KOPT-K1 (cell line): ENCODE measurements around the gene ZNF200.
"Not testable (repeated sequence)": the region's sequence is repeated elsewhere in the genome, so short reads cannot be mapped to it uniquely, and the experiment has no call there.

ENCODE experiments used
- H3K27ac ChIP-seq: fragments of 200-600 bp; sonication (generic); 2 replicates; pipeline ENCODE4 v1.5.1; 2016; ENCODE audit warnings: antibody characterized with exemption, mild to moderate bottlenecking, low read depth, low read length; ENCODE audit not compliant: poor library complexity, severe bottlenecking
- H3K36me3 ChIP-seq: fragments of 200-600 bp; sonication (generic); 2 replicates; pipeline ENCODE4 v1.5.1; 2017; ENCODE audit warnings: antibody characterized with exemption, mild to moderate bottlenecking, low read length, moderate library complexity; ENCODE audit not compliant: insufficient read depth
- H3K9me3 ChIP-seq: fragments of 200-600 bp; sonication (generic); 2 replicates; pipeline ENCODE4 v1.5.1; 2017; ENCODE audit warnings: antibody characterized with exemption, low read length, mild to moderate bottlenecking; ENCODE audit not compliant: insufficient read depth, poor library complexity, severe bottlenecking

The ZNF200 gene

GRCh38 chr16:3234543-3234856 lies 458 bp downstream of the ZNF200 start:
- peak overlapping the region; percentile 84 for H3K27ac ChIP-seq
- peaks cover 29% of the 10 kb centered on the region for H3K9me3 ChIP-seq
- peaks cover 43% of the 10 kb centered on the region for H3K36me3 ChIP-seq

- H3K9me3 ChIP-seq: peaks cover 91% of the 10 kb centered on the region
- no peak overlapping the region for H3K27ac ChIP-seq
- peaks cover 80% of the 10 kb centered on the region for H3K36me3 ChIP-seq
Measured at GRCh38 chr16:3223913-3224515, 10.9 kb downstream of the ZNF200 start.

DNA sequence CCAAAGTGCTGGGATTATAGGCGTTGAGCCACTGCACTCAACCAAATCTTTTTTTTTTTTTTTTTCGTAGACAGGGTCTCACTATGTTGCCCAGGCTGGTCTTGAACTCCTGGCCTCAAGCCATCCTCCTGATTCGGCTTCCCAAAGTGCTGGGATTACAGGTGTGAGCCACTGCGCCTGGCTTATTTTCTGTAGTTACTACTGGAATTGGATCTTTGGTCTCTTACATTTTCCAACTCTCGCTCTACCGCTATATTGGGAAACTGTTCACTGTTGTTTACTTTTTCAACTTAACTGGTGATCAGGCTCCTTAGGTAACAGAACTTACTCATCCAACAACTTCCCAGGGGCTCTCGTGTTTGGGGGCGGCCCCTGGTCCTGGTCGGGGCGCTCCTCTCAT lies 14.1 kb downstream of the ZNF200 start:
- Histone ChIP-seq H3K27ac (no peak overlapping the region), H3K36me3 (peaks cover 48% of the 10 kb centered on the region), H3K9me3 (peaks cover 59% of the 10 kb centered on the region)

DNA sequence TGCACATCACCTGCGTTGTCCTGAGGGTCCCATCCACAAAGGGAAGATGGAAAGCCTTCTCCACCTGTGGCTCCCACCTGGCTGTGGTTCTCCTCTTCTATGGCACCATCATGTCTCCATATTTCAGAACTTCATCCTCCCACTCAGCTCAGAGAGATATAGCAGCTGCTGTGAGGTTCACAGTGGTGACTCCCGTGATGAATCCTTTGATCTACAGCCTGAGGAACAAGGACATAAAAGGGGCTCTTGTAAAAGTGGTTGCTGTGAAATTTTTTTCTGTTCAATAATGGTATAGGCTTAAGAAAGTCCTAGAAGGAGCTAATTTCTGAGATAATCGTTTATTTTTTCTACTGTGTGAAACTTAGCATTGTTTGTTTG lies 18.7 kb downstream of the ZNF200 start:
- Histone ChIP-seq H3K36me3 (peaks cover 3% of the 10 kb centered on the region; the same call in 1 of the 2 replicates), H3K9me3 (peaks cover 13% of the 10 kb centered on the region), H3K27ac (peak overlapping the region; percentile 44)

- Histone ChIP-seq H3K27ac (peak overlapping the region; percentile 44), H3K9me3 (peaks cover 8% of the 10 kb centered on the region)
Measured at GRCh38 chr16:3215601-3216262, 19.2 kb downstream of the ZNF200 start.

DNA sequence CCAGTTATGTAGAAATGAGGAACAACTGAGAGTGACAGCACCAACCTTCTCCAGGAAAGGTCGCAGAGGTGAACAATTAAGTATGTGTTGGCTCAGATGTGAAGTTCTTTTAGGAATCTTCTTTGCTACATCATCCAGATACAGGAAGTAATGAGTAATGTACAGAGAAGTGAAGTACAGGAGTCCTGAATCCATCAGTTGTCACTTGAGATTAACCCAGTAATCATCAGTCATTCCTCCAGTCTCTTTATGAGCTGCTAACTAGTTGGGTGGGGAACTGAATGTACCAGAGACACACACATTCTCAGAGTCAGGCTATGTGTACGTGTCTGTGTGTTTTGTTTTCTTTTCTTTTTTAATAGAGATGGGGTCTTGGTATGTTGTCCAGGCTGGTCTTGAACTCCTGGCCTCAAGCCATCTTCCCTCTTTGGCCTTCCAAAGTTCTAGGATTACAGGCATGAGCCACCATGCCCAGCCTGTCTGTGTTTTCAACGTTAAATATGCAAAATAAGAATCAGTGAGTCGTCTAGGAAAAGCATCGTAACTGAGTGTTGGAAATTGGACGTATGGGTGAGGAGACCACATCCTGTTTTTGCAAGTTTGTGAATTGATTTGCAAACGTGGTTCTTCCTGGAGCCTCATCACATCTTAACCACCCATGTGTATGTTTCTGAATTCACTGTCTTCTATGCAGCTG lies 19.9 kb downstream of the ZNF200 start:
- no peaks in the 10 kb centered on the region for H3K36me3 ChIP-seq
- H3K9me3 ChIP-seq: peaks cover 3% of the 10 kb centered on the region
- H3K27ac ChIP-seq: peak overlapping the region; percentile 44

More at GRCh38 chr16:3215601-3216262, 19.2 kb downstream of the ZNF200 start:
- no peaks in the 10 kb centered on the region for H3K36me3 ChIP-seq

DNA sequence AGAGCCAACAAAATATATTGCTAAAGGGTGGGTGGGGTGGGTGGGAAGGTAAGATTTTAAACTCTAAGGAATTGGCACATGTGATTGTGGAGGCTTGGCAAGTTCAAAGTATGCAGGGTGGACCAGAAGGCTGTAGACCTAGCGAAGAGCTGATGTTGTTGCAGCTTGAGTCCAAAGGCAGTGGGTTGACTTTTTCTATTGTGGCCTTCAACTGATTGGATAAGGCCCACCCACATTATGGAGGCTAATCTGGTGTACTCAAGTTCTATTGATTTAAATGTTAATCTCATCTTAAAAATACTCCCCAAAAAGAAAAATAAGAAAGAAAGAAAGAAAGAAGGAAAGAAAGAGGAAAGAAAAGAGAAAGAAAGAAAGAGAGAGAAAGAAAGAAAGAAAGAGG lies 22.4 kb downstream of the ZNF200 start:
- Histone ChIP-seq H3K27ac (no peak overlapping the region), H3K36me3 (no peaks in the 10 kb centered on the region), H3K9me3 (peaks cover 10% of the 10 kb centered on the region)

DNA sequence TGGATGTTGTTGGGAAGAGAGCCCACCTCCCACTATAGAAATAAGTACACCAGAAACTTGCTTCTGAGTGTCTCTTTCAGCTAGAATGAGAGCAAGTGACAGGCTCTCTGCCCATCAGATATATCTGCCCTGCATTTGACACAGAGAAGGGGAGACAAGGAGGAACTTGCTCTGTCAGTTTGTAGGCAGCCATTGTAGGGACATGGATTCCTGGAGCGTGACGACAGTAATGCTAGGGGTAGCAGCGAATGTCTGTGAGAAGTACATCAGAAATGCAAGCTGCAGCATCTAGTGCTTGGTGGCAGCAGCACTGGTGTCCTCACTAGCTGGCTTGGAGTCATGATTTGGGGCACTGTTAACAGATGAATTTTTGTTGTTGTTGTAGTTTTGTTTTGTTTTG lies 23.0 kb downstream of the ZNF200 start:
- H3K27ac ChIP-seq: no peak overlapping the region
- H3K36me3 ChIP-seq: no peaks in the 10 kb centered on the region
- peaks cover 14% of the 10 kb centered on the region for H3K9me3 ChIP-seq

DNA sequence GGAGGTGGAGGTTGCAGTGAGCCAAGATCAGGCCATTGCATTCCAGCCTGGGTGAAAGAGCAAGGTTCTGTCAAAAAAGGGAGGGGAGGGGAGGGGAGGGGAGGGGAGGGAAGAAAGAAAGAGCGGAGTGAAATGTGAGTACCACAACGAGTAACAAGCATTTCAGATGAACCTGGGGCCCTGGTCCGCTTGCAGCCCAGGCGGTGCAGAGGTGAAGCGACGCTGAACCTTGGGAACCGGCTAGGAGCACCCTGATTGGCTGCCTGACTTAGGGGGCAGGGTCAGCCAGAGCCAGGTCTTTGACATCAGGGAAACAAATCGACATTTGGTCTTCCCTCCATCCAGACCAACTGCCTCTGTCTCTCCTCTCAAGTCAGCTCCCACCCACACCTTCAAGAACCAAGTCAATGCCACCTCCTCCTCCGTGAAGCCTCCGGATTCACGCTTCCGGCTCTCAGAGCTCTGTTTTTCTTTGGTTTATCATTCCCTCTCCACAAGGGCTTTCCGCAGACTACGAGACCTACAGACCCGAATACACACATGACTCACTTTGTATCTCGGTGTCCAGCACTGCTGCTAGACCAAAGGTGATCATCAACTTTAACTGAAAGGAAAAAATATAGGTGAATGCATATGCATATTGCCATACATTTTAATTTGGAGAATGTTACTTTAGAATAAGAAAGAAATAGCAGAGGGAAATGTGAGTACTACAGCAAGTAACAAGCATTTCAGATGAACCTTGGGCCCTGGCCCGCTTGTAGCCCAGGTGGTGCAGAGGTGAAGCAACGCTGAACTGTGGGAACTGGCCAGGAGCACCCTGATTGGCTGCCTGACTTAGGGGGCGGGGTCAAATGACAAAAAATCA lies 27.6 kb downstream of the ZNF200 start:
- Histone ChIP-seq H3K27ac (no peak overlapping the region), H3K9me3 (peaks cover 31% of the 10 kb centered on the region)

GRCh38 chr16:3205939-3206338 lies 29.0 kb downstream of the ZNF200 start:
- peaks cover 31% of the 10 kb centered on the region for H3K9me3 ChIP-seq
- H3K36me3 ChIP-seq, H3K27ac ChIP-seq: not testable (repeated sequence)

More for the DNA sequence above, 27.6 kb downstream of the ZNF200 start:
- H3K36me3 ChIP-seq: no peaks in the 10 kb centered on the region

- Histone ChIP-seq H3K36me3 (no peaks in the 10 kb centered on the region), H3K27ac (no peak overlapping the region), H3K9me3 (peaks cover 24% of the 10 kb centered on the region)
Measured at GRCh38 chr16:3202903-3203539, 31.9 kb downstream of the ZNF200 start.

DNA sequence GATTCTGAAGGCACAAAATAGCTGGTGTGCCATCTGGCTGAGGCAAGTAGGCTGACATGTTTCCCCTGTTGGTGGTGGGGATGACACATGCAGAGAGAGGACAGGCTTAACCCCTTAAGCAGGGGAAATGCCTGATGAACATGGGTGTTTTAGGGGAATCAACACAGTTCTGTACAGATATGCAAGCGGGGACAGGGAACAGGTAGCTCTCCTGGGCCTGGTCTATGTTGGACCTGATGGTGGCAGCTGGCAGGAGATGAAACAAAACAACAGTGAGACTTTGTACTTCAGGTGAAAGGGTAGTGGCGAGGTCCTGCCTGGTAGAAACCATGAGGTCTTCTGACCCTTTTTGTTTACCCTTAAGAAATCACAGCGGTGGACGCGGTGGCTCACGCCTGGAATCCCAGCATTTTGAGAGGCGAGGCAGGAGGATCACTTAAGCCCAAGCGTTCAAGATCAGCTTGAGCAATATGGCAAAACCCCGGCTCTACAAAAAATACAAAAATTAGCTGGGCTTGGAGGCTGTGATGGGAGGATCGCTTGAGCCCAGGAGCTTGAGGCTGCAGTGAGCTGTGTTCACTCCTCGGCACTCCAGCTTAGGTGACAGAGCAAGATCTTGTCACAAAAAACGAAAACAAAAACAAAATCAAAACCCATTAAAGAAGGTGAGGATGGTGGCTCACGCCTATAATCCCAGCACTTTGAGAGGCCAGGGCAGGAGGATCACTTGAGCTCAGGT lies 36.5 kb downstream of the ZNF200 start:
- no peaks in the 10 kb centered on the region for H3K36me3 ChIP-seq
- no peak overlapping the region for H3K27ac ChIP-seq
- no peaks in the 10 kb centered on the region for H3K9me3 ChIP-seq

GRCh38 chr16:3197694-3198333 lies 37.1 kb downstream of the ZNF200 start:
- H3K27ac ChIP-seq, H3K9me3 ChIP-seq: not testable (repeated sequence)

DNA sequence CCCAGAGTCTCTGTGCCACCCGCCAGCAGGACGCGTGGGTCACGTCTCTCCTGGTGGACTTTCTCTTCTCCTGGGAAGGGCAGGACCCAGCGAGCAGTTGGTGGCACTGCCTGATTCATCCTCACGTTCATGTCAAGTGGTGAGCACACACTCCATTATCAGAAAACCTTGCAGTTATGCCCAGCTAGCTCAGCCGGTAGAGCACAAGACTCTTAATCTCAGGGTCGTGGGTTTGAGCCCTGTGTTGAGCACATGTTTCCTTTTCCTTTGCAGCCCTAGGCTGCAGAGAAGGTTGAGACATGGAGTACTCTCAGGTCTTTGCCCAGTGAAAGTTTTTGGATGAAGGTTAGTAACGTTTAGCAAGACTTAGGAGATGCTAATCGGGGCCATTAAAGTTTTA lies 39.0 kb downstream of the ZNF200 start:
- Histone ChIP-seq H3K36me3 (no peaks in the 10 kb centered on the region), H3K9me3 (peaks cover 22% of the 10 kb centered on the region), H3K27ac (no peak overlapping the region)

More at GRCh38 chr16:3197694-3198333, 37.1 kb downstream of the ZNF200 start:
- H3K36me3 ChIP-seq: not testable (repeated sequence)
